Caco-2 (cell line): ENCODE results near the gene TMEM125. TPM values are rescaled to one million over a fixed set of nuclear protein-coding genes. Genes with fewer than 3 reads are reported as not detected.

Experiments
- BruUV-seq: library from RNA; stranded (reverse); fragments of 400-500 nt; replicated peaks from 2 replicates; lab custom pipeline; 2021; lab: Mats Ljungman, UMichigan
- CTCF ChIA-PET: fragments of 300-600 bp; sonication (Branson Sonifier 250); formaldehyde crosslinking; loops from one replicate; lab custom pipeline; 2022; ENCODE audit warnings: antibody characterized with exemption; lab: Charles Lee
- POLR2A ChIA-PET: fragments of 300-600 bp; sonication (Branson Sonifier 250); formaldehyde crosslinking; loops from one replicate; lab custom pipeline; 2022; ENCODE audit warnings: antibody characterized with exemption; lab: Charles Lee
- DNase-seq, 2 experiments: peaks; one replicate each; pipeline versions ENCODE4 v3.0.0 to v3.0.0-alpha.2; 2020 to 2022
- H3K27me3 ChIP-seq: replicated peaks from 2 replicates; pipeline ENCODE4 v1.6.0; 2011; ENCODE audit warnings: low read length; ENCODE audit not compliant: control insufficient read depth, insufficient read depth
- H3K36me3 ChIP-seq: 2 replicates; pipeline ENCODE4 v1.5.1; 2011; ENCODE audit warnings: low read length; ENCODE audit not compliant: control insufficient read depth, insufficient read depth
- H3K4me1 ChIP-seq: fragments of 250-450 bp; sonication (Bioruptor Pico); 2 replicates; pipeline ENCODE4 v1.5.1; 2020; ENCODE audit warnings: mild to moderate bottlenecking
- H3K4me3 ChIP-seq: 2 replicates; pipeline ENCODE4 v1.5.1; 2011; ENCODE audit warnings: low read depth, mild to moderate bottlenecking, control low read depth, low read length
- H3K9me3 ChIP-seq: fragments of 250-450 bp; sonication (Bioruptor Pico); 2 replicates; pipeline ENCODE4 v1.5.1; 2020; ENCODE audit warnings: mild to moderate bottlenecking, moderate library complexity
- H3K27ac Mint-ChIP-seq: one replicate; pipeline ENCODE4 v1.8.0; 2022; ENCODE audit warnings: mixed read lengths; ENCODE audit not compliant: unreplicated experiment
- H3K27me3 Mint-ChIP-seq: one replicate; pipeline ENCODE4 v1.8.0; 2022; ENCODE audit warnings: mixed read lengths; ENCODE audit not compliant: insufficient read depth, unreplicated experiment
- H3K36me3 Mint-ChIP-seq: one replicate; pipeline ENCODE4 v1.8.0; 2022; ENCODE audit warnings: mild to moderate bottlenecking, mixed read lengths; ENCODE audit not compliant: insufficient read depth, unreplicated experiment
- H3K4me1 Mint-ChIP-seq: one replicate; pipeline ENCODE4 v1.8.0; 2022; ENCODE audit warnings: low read depth, mixed read lengths; ENCODE audit not compliant: unreplicated experiment
- H3K4me3 Mint-ChIP-seq: one replicate; pipeline ENCODE4 v1.8.0; 2022; ENCODE audit warnings: mild to moderate bottlenecking, moderate library complexity, mixed read lengths; ENCODE audit not compliant: unreplicated experiment
- H3K9me3 Mint-ChIP-seq: one replicate; pipeline ENCODE4 v1.8.0; 2022; ENCODE audit warnings: mixed read lengths; ENCODE audit not compliant: unreplicated experiment
- CTCF ChIP-seq, 2 experiments: fragments of 200-600 bp in 1 of 2; IDR thresholded peaks; 1 replicate in 1 of 2; 2 replicates in 1 of 2; pipeline versions ENCODE4 v1.5.1 to v1.8.0; 2011 to 2022; ENCODE audit warnings: antibody characterized with exemption in 1 of 2, control low read depth in 1 of 2, inconsistent platforms in 1 of 2, low read depth in 1 of 2, low read length in 1 of 2, mild to moderate bottlenecking in 1 of 2, moderate library complexity in 1 of 2; ENCODE audit not compliant: insufficient read depth in 1 of 2, severe bottlenecking in 1 of 2, unreplicated experiment in 1 of 2
- intact Hi-C: fragments of 100-400 bp; cut with micrococcal nuclease; formaldehyde crosslinking; loops from one replicate; pipeline ENCODE4 v1.10.0; 2022; ENCODE audit not compliant: unreplicated experiment
- total RNA-seq: library from RNA; stranded (reverse); gene quantifications from 2 replicates; pipeline ENCODE4 v1.2.3, GENCODE V29; 2022

The TMEM125 gene
- total RNA-seq, 1 experiment from 2014 or later, result 25.9 TPM

- Histone ChIP-seq H3K9me3 (no peaks in the 10 kb centered on the region), H3K4me1 (peaks cover 32% of the 10 kb centered on the region), H3K36me3 (peaks cover 5% of the 10 kb centered on the region), H3K27me3 (no peaks in the 10 kb centered on the region), H3K4me3 (no peak overlapping the region)
- H3K27me3 Mint-ChIP-seq, result no peaks in the 10 kb centered on the region
- CTCF ChIA-PET, result no interaction called here
- H3K4me1 Mint-ChIP-seq, result peaks cover 28% of the 10 kb centered on the region
- H3K9me3 Mint-ChIP-seq, result no peaks in the 10 kb centered on the region
- BruUV-seq, result no TSS peak
- no peak overlapping the region for H3K4me3 Mint-ChIP-seq
- POLR2A ChIA-PET, result no interaction called here
- TF ChIP-seq CTCF (IDR thresholded peaks at IDR 0.05; ENCODE audit: insufficient read depth in 1 of 2, low read depth in 1 of 2, low read length in 1 of 2, severe bottlenecking in 1 of 2, unreplicated experiment in 1 of 2), result no peak
- intact Hi-C loops, result no loop called here
- H3K36me3 Mint-ChIP-seq, result peaks cover 32% of the 10 kb centered on the region
- no peak overlapping the region for H3K27ac Mint-ChIP-seq
- DNase-seq, result no peak
These were observed 3.9 kb downstream of the TMEM125 start for GRCh38 chr1:43273708-43274107.

- no peak for TF ChIP-seq CTCF (IDR thresholded peaks at IDR 0.05; ENCODE audit: insufficient read depth in 1 of 2, low read depth in 1 of 2, low read length in 1 of 2, severe bottlenecking in 1 of 2, unreplicated experiment in 1 of 2)
- peaks cover 5% of the 10 kb centered on the region for H3K36me3 ChIP-seq
- H3K27ac Mint-ChIP-seq, result no peak overlapping the region
- no peak for DNase-seq
- H3K36me3 Mint-ChIP-seq, result peaks cover 32% of the 10 kb centered on the region
- intact Hi-C loops, result no loop called here
- no peak overlapping the region for H3K4me3 ChIP-seq
- H3K4me1 Mint-ChIP-seq, result peaks cover 28% of the 10 kb centered on the region
- POLR2A ChIA-PET, result no interaction called here
- H3K27me3 Mint-ChIP-seq, result no peaks in the 10 kb centered on the region
- CTCF ChIA-PET, result no interaction called here
- H3K4me3 Mint-ChIP-seq, result no peak overlapping the region
- H3K9me3 Mint-ChIP-seq, result no peaks in the 10 kb centered on the region
- H3K27me3 ChIP-seq, result no peaks in the 10 kb centered on the region
- BruUV-seq, result no TSS peak
- H3K4me1 ChIP-seq, result peaks cover 32% of the 10 kb centered on the region
- no peaks in the 10 kb centered on the region for H3K9me3 ChIP-seq
These were observed 4.5 kb downstream of the TMEM125 start for GRCh38 chr1:43274125-43274803.

GRCh38 chr1:43274804-43275180, 5.0 kb downstream of the TMEM125 start:
- H3K27me3 ChIP-seq, result no peaks in the 10 kb centered on the region
- ChIA-PET CTCF (no interaction called here), POLR2A (no interaction called here)
- Mint-ChIP-seq H3K9me3 (no peaks in the 10 kb centered on the region), H3K4me1 (peaks cover 23% of the 10 kb centered on the region), H3K27ac (no peak overlapping the region), H3K36me3 (peaks cover 32% of the 10 kb centered on the region), H3K27me3 (no peaks in the 10 kb centered on the region), H3K4me3 (no peak overlapping the region)
- H3K36me3 ChIP-seq, result peaks cover 5% of the 10 kb centered on the region
- no peak overlapping the region for H3K4me3 ChIP-seq
- H3K9me3 ChIP-seq, result no peaks in the 10 kb centered on the region
- DNase-seq, result no peak
- H3K4me1 ChIP-seq, result peaks cover 27% of the 10 kb centered on the region
- no peak for TF ChIP-seq CTCF (IDR thresholded peaks at IDR 0.05; ENCODE audit: insufficient read depth in 1 of 2, low read depth in 1 of 2, low read length in 1 of 2, severe bottlenecking in 1 of 2, unreplicated experiment in 1 of 2)
- BruUV-seq, result no TSS peak
- intact Hi-C loops, result no loop called here
